SK-N-SH (cell line): ENCODE data around the gene KCNJ2. TPM values are rescaled to one million over a fixed set of nuclear protein-coding genes. Genes with fewer than 3 reads are reported as not detected.

ENCODE experiments used
- CTCF ChIA-PET: fragments of 300-600, 350-600 bp; formaldehyde crosslinking; extraction: SDS; loops from one replicate; lab custom pipeline; 2021; lab: Yijun Ruan, JAX
- POLR2A ChIA-PET: fragments of 350-600 bp; sonication (Branson Sonifier 250); formaldehyde crosslinking; extraction: SDS; loops from one replicate; lab custom pipeline; 2020; ENCODE audit warnings: antibody characterized with exemption, inconsistent platforms; lab: Yijun Ruan, JAX
- DNase-seq: peaks from one replicate; pipeline ENCODE4 v3.0.0; 2012
- H2AFZ ChIP-seq: fragments of 200-600 bp; sonication (generic); 2 replicates; pipeline ENCODE4 v1.8.1; 2016; ENCODE audit warnings: antibody characterized with exemption, mild to moderate bottlenecking, low read depth
- H3F3A ChIP-seq: fragments of 200-600 bp; sonication (generic); replicated peaks from 2 replicates; pipeline ENCODE3; 2016; ENCODE audit warnings: antibody characterized with exemption, mild to moderate bottlenecking; ENCODE audit not compliant: insufficient read depth
- H3K27ac ChIP-seq, 2 experiments: fragments of 200-500 bp in 1 of 2; fragments of 200-600 bp in 1 of 2; sonication (Bioruptor generic) in 1 of 2; sonication (generic), shearing (Covaris generic) in 1 of 2; 2 replicates each; pipeline versions ENCODE4 v1.5.1 to v1.6.1; 2014 to 2016; ENCODE audit warnings: low read depth in 2 of 2, inconsistent platforms in 1 of 2, low read length in 1 of 2, mild to moderate bottlenecking in 1 of 2, mixed read lengths in 1 of 2
- H3K27me3 ChIP-seq: fragments of 200-600 bp; sonication (generic), shearing (Covaris generic); 2 replicates; pipeline ENCODE4 v1.6.1; 2016; ENCODE audit warnings: mixed run types; ENCODE audit not compliant: insufficient read depth
- H3K36me3 ChIP-seq, 2 experiments: fragments of 200-500 bp in 1 of 2; fragments of 200-600 bp in 1 of 2; sonication (Bioruptor generic) in 1 of 2; sonication (generic) in 1 of 2; replicated peaks in 1 of 2; 2 replicates each; pipeline versions ENCODE3 to v1.5.1; 2014 to 2016; ENCODE audit warnings: low read length in 1 of 2, mild to moderate bottlenecking in 1 of 2; ENCODE audit not compliant: insufficient read depth in 2 of 2, control insufficient read depth in 1 of 2
- H3K4me1 ChIP-seq, 2 experiments: fragments of 200-500 bp in 1 of 2; fragments of 200-600 bp in 1 of 2; sonication (Bioruptor generic) in 1 of 2; sonication (generic), shearing (Covaris generic) in 1 of 2; 2 replicates each; pipeline versions ENCODE4 v1.5.1 to v1.6.1; 2014 to 2016; ENCODE audit warnings: low read depth in 1 of 2, low read length in 1 of 2, mixed run types in 1 of 2; ENCODE audit not compliant: insufficient read depth in 2 of 2, control insufficient read depth in 1 of 2
- H3K4me2 ChIP-seq: fragments of 200-600 bp; sonication (generic), shearing (Covaris generic); 2 replicates; pipeline ENCODE4 v1.6.1; 2017; ENCODE audit warnings: mixed run types
- H3K4me3 ChIP-seq, 2 experiments: fragments of 200-500 bp in 1 of 2; fragments of 200-600 bp in 1 of 2; sonication (Bioruptor generic) in 1 of 2; sonication (generic), shearing (Covaris generic) in 1 of 2; 2 replicates each; pipeline versions ENCODE4 v1.5.1 to v1.8.1; 2014 to 2016; ENCODE audit warnings: low read depth in 2 of 2, inconsistent platforms in 1 of 2, low read length in 1 of 2, mild to moderate bottlenecking in 1 of 2, mixed read lengths in 1 of 2, moderate library complexity in 1 of 2
- H3K79me2 ChIP-seq: fragments of 200-600 bp; sonication (generic); 2 replicates; pipeline ENCODE4 v1.8.1; 2017; ENCODE audit warnings: mild to moderate bottlenecking; ENCODE audit not compliant: insufficient read depth
- H3K9ac ChIP-seq: fragments of 200-600 bp; sonication (generic); 2 replicates; pipeline ENCODE4 v1.6.1; 2017; ENCODE audit warnings: mixed run types
- H3K9me2 ChIP-seq: fragments of 200-600 bp; sonication (generic); 2 replicates; pipeline ENCODE4 v1.6.1; 2017; ENCODE audit warnings: mixed run types
- H3K9me3 ChIP-seq: fragments of 200-600 bp; sonication (generic); 2 replicates; pipeline ENCODE4 v1.6.1; 2017; ENCODE audit warnings: mixed run types, mild to moderate bottlenecking, moderate library complexity
- H4K20me1 ChIP-seq: fragments of 200-600 bp; sonication (generic); 2 replicates; pipeline ENCODE4 v1.6.1; 2017; ENCODE audit warnings: mild to moderate bottlenecking, mixed run types; ENCODE audit not compliant: insufficient read depth
- CTCF ChIP-seq: fragments of 200-600 bp; sonication (generic); IDR thresholded peaks from 2 replicates; pipeline ENCODE4 v1.6.1; 2017; ENCODE audit warnings: antibody characterized with exemption, mild to moderate bottlenecking, moderate library complexity
- FOSL2 ChIP-seq: IDR thresholded peaks from 2 replicates; pipeline ENCODE4 v1.4.0; 2012; ENCODE audit warnings: low read depth, mild to moderate bottlenecking, moderate library complexity, borderline replicate concordance
- GABPA ChIP-seq: IDR thresholded peaks from 2 replicates; pipeline ENCODE4 v1.4.0; 2012; ENCODE audit warnings: low read depth, mild to moderate bottlenecking
- GATA2 ChIP-seq: sonication (generic); formaldehyde crosslinking; IDR thresholded peaks from 2 replicates; pipeline ENCODE4 v1.5.0; 2020; ENCODE audit warnings: mild to moderate bottlenecking, missing genetic modification reagents
- JUND ChIP-seq: IDR thresholded peaks from 2 replicates; pipeline ENCODE4 v1.4.0; 2012
- MAX ChIP-seq: IDR thresholded peaks from 2 replicates; pipeline ENCODE4 v1.4.0; 2012; ENCODE audit warnings: low read depth
- NFIC ChIP-seq: IDR thresholded peaks from 2 replicates; pipeline ENCODE4 v1.4.0; 2012; ENCODE audit warnings: borderline replicate concordance
- PBX3 ChIP-seq: IDR thresholded peaks from 2 replicates; pipeline ENCODE4; 2012
- REST ChIP-seq: IDR thresholded peaks from 2 replicates; pipeline ENCODE4 v1.6.1; 2012; ENCODE audit warnings: mild to moderate bottlenecking, low read depth, low read length, moderate library complexity
- RXRA ChIP-seq: IDR thresholded peaks from 2 replicates; pipeline ENCODE4 v1.4.0; 2012; ENCODE audit warnings: low read depth, mild to moderate bottlenecking, borderline replicate concordance
- TEAD4 ChIP-seq: IDR thresholded peaks from 2 replicates; pipeline ENCODE4 v1.4.0; 2012; ENCODE audit warnings: mild to moderate bottlenecking, borderline replicate concordance; ENCODE audit not compliant: insufficient read depth
- WGBS: methylation state at CpG from one replicate; pipeline ENCODE4 v1.1.6; 2017; ENCODE audit warnings: low lambda C conversion rate; 5-methylcytosine and 5-hydroxymethylcytosine counted together
- polyA plus RNA-seq, 3 experiments: library from polyadenylated mRNA; depleted of rRNA; stranded (reverse); fragments of >200 nt; gene quantifications; 2 replicates each; pipeline ENCODE4 v1.2.3, GENCODE V29; 2012

Gene KCNJ2
- polyA plus RNA-seq, 1 of the 3 experiments (the other 2 are of a cell fraction): 0.21 TPM

GRCh38 chr17:70123193-70123592 is 46.1 kb upstream of the KCNJ2 start:
- Histone ChIP-seq H3F3A (no peaks in the 10 kb centered on the region), H3K4me2 (no peak overlapping the region), H4K20me1 (no peaks in the 10 kb centered on the region), H2AFZ (no peak overlapping the region), H3K4me3 (no peak overlapping the region), H3K4me1 (no peaks in the 10 kb centered on the region), H3K79me2 (no peaks in the 10 kb centered on the region), H3K27me3 (no peaks in the 10 kb centered on the region), H3K9ac (no peak overlapping the region), H3K9me3 (no peaks in the 10 kb centered on the region), H3K27ac (no peak overlapping the region), H3K36me3 (no peaks in the 10 kb centered on the region), H3K9me2 (no peaks in the 10 kb centered on the region)
- WGBS: 68% methylated on average over 2 of the region's 2 CpGs
- TF ChIP-seq FOSL2 (no peak), NFIC (no peak), GABPA (no peak), TEAD4 (no peak), PBX3 (no peak), RXRA (no peak), JUND (no peak), REST (no peak), GATA2 (CRISPR knock-in tag) (no peak), MAX (no peak), CTCF (no peak)
- ChIA-PET CTCF (interaction anchor here (1.2 to 2.0 kb wide), 4 partner anchors 9 to 516 kb away, joined by 3 to 9 read pairs (median 4); no protein-coding TSS in a partner anchor), POLR2A (no interaction called here)
- no peak for DNase-seq
